Fibroblast of lung (primary cell): Measurements from ENCODE around the gene XYLB.

Experiments used
- EZH2 ChIP-seq: IDR thresholded peaks from 2 replicates; pipeline ENCODE4 v1.5.1; 2012; ENCODE audit warnings: low read length, control low read depth, mild to moderate bottlenecking; ENCODE audit errors: missing control alignments
- TF ChIP-seq, protein P1 (sequence below), 2 donors: IDR thresholded peaks in 1 of 2; conservative IDR thresholded peaks in 1 of 2; 1 replicate in 1 of 2; 2 replicates in 1 of 2; pipeline ENCODE4 v1.5.1; 2011 to 2012; ENCODE audit warnings: low read length in 2 of 2, control low read depth in 1 of 2, inconsistent platforms in 1 of 2, low read depth in 1 of 2, mild to moderate bottlenecking in 1 of 2

DNA sequence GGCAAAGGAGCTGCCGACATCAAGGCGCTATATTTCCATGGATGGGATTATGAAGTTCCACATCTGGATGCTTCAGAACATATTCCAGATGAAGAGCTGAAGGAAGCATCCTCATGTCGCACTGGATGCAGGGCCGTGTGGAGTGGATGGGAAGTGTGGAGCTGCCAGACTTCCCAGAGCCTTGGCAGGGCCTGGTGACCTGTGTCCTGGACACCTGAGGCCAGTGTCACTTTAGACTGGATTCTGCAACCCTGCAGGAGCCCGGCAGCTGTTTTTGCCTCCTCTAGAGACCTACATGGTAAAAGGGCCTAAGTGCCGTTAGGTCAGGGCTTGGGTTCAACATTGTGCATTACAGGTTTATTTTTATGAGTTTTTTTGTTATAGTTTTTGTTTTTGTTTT lies 11.3 kb upstream of the XYLB start:
- TF ChIP-seq, protein P1, sequence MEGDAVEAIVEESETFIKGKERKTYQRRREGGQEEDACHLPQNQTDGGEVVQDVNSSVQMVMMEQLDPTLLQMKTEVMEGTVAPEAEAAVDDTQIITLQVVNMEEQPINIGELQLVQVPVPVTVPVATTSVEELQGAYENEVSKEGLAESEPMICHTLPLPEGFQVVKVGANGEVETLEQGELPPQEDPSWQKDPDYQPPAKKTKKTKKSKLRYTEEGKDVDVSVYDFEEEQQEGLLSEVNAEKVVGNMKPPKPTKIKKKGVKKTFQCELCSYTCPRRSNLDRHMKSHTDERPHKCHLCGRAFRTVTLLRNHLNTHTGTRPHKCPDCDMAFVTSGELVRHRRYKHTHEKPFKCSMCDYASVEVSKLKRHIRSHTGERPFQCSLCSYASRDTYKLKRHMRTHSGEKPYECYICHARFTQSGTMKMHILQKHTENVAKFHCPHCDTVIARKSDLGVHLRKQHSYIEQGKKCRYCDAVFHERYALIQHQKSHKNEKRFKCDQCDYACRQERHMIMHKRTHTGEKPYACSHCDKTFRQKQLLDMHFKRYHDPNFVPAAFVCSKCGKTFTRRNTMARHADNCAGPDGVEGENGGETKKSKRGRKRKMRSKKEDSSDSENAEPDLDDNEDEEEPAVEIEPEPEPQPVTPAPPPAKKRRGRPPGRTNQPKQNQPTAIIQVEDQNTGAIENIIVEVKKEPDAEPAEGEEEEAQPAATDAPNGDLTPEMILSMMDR (conservative IDR thresholded peaks at IDR 0.05 in 1 of 2, IDR thresholded peaks at IDR 0.05 in 1 of 2; ENCODE audit: low read depth in 1 of 2, low read length in 2 of 2) = no peak
- no peak for TF ChIP-seq EZH2
